Activated CD4-positive, alpha-beta T cell treated with anti-CD3 and anti-CD28 coated beads, Interleukin-2, Interleukin-4, amounts not matched to agents 100 ng/mL and 50 ng/mL, durations not matched to agents 16 hours and 8 hours (primary cell): ENCODE data around the gene CYP4Z1.
"Not testable (repeated sequence)": the region's sequence is repeated elsewhere in the genome, so short reads cannot be mapped to it uniquely, and the experiment has no call there.

Experiments used
- DNase-seq: peaks from one replicate; pipeline ENCODE4 v3.0.0-alpha.2; 2020; ENCODE audit warnings: low spot score

Gene CYP4Z1

DNA sequence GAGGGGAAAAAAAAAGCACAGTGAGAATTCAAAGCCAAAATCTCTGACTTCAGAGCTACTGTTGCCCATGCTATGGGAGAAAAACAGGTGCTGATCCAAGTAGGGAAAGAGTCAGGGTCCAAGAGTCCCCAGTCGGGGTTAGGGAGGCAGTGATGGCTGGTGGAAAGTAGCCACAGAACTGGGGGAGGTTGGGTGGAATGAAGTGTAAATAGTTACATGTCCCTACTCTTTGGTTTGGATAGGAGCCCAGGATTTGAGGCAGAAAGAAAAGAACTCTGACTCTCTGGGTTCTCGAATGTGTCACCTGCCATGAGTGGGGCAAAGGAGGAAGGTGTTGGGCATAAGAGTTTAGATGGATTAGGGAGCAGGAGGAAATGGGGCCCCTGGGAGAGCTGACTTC is 61.8 kb downstream of the CYP4Z1 start:
- DNase-seq: not testable (repeated sequence)

DNA sequence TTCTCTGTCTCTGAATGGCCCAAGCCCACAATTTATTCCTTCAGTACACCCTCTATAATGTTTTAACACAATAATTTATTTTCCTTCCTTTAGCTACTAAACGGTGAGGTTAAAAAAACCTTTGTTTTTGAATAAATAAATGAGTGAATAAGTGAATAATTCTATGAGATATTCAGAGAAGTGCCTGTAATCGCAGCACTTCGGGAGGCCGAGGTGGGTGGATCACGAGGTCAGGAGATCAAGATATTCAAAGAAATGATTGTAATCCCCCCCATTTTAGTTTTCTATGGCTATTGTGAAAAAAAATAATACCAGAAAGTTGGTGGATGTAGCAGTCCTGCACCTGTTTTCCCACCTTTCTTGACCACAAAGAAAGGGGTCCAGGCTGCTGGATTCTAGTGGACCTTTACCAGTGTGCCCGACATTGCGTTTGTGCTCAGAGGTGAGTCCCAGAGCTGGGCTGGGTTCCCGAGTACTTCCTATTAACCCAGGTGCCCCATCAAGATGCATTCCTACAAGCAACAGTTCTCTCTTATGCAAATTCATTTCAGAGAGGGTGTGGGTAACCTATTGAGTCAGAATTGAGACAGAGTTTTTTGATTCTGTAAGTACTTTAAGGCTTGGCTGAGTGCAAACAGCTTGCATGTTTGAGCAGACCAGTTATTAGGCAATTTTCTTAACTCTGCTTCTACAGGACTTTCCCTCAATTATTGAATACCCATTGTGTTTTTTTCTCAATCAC is 62.6 kb downstream of the CYP4Z1 start:
- DNase-seq: not testable (repeated sequence)

DNA sequence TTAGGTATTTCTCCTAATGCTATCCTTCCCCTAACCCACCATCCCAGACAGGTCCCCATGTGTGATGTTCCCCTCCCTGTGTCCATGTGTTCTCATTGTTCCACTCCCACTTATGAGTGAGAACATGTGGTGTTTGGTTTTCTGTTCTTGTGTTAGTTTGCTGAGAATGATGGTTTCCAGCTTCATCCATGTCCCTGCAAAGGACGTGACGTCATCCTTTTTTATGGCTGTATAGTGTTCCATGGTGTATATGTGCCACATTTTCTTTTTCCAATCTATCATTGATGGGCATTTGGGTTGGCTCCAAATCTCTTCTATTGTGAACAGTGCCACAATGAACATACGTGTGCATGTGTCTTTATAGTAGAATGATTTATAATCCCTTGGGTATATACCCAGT is 65.6 kb downstream of the CYP4Z1 start:
- DNase-seq: not testable (repeated sequence)

DNA sequence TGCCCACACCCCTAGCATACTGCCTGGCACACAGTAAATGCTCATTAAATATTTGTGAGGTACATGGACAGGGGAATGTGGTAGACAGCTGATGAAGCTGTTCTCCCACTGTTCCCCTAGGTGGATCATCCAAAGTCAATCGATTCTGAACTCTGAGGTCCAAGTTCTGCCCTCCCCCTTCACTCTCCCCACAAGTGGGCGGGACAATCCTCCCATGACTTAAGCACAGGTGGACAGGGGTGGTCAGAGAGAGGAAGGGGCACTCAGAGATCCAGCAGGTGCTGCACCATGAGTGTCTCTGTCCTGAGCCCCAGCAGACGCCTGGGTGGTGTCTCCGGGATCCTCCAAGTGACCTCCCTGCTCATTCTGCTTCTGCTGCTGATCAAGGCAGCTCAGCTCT is 70.2 kb downstream of the CYP4Z1 start, which contains the start of gene CYP4A22:
Gene CYP4A22 (plus strand): TSS at position 244 of the 400 bp plus-strand sequence. CDS start 45 bp downstream, at position 289.
- no peak for DNase-seq

DNA sequence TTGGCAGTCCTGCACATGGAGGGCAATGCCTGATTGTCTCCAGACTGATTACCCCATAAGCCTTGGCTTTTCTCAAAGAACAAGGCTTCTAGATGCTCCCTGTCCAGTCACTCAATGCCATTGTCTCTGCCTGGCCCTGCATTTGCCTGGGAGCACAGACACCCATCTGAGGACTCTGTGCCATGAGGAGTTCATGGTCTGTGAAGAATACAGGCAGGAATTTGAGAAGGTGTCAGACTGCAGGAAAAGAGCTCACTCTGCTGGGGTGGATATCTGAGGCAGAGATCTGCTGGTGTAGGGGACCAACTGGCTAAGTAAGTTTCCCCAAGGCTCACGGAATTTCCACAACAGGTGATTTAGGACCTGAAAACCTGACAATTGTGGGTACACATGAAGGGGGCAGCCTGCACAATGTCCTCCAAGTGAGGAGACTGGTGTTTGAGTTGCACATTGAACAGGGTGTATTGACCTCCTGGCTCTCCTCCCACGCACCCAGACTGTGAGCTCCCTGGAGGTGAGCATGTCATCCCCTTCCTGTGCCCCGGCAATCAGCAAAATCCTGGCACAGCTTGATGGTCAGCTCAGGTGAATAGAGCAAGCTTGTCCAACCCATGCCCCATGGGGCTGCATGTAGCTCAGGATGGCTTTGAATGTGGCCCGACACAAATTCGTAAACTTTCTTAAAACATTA is 71.0 kb downstream of the CYP4Z1 start:
- DNase-seq: no peak

DNA sequence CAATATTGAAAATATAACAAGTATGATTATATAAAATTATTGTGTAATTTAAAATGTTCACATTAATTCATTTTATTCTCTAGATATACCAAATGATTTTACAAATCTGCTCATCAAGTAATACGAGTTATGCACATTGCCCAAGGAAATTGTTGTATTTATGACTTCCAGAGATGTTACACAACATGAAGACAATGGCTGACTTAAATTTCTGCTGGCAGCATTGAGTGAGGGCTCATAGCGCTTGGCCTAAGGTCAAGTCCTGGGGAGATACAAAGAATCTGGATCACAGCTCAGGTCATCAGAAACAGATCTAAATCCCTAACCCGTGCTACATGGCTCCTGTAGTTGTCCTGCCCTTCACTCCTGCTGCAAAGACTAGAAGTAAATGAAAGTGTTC is 73.3 kb downstream of the CYP4Z1 start:
- DNase-seq: not testable (repeated sequence)

DNA sequence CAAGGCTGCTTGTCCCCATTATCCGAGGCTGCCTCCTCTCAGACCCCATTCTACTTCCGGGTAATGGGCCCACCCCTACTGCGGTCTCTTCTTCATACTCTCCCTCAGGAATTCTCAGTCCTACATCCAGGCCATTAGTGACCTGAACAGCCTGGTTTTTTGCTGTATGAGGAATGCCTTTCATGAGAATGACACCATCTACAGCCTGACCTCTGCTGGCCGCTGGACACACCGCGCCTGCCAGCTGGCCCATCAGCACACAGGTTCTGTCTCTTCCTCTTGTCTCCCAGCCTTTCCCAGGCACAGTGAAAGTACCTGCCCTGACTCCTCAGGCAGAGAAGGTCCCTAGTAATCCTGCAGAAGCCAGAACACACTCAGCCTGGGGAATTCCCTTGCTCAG is 76.6 kb downstream of the CYP4Z1 start:
- DNase-seq: not testable (repeated sequence)

DNA sequence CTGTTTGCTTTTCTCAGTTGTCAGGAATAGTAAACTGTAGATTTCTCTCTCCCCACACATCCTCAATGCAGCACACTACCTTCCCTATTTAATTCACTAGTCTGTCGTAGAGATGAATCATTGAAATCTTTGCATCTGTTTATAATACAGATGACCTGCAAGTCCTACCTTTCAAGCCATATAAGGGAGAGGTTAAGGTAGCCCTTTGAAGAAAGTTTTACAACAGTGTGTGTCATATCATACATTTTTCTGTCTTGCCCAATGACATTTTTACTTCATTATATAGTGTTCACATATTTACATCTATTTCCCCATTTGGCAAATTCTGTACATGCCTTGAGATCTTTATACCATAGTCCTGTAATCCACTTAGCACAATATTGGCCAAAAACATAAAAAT is 79.5 kb downstream of the CYP4Z1 start:
- DNase-seq: not testable (repeated sequence)

DNA sequence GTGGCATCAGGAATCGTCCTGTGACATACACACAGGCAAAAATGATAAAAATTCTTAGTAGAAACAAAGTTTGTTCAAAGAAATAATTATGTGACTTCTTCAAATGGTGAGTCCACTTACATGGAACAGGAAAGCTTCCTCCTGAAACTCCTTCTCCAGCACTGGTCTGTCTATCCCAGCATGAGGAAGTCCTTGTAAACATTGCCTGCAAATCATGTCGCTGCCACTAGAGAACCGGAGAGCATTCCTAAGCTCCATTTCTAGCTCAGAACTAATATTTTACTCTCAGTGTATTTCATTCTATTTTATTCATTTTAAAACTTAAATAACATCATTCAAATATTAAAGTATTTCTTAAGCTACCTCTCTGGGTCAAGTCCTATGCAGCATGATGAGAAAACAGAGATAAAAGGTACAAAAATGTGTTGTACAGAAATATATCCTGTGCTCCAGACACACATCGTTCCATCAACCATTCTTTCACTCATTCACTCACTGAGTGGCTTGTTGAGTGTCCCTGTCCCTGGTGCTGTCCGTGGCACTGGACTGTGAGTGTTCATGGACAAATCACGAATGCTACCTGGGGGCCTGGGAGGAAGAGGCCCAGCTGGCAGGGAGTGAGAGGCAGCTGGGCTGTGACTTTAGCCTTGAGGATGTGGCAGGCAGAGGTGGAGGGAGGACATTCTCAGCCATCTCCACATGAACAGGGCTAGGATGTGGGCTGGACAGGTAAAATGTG is 80.2 kb downstream of the CYP4Z1 start:
- no peak for DNase-seq

DNA sequence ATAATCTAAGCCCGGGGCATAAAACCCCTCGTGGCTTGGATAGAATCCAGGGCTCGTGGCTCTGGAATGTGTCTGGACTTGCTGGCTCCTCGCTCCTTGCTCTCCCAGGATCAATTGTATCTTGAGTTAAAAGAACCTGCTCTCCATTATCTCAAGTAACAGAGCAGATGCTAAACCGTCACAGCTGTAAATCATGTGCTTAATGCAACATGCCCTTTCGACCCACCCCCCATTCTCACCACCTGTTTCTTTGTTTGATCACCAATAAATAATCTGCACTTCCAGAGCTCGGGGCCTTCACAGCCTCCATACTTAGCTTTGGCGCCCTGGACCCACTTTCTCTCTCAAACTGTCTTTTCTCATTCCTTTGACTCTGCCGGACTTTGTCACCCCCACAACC is 82.1 kb downstream of the CYP4Z1 start:
- not testable (repeated sequence) for DNase-seq

DNA sequence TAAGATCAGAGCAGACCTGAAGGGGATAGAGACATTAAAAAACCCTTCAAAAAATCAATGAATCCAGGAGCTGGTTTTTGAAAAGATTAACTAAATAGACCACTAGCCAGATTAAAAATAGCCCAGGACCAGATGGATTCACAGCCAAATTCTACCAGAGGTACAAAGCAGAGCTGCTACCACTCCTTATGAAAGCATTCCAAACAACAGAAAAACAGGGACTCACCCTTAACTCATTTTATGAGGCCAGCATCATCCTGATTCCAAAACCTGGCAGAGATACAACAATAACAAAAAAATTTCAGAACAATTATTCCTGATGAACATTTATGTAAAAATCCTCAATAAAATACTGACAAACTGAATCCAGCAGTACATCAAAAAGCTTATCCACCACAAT is 89.4 kb downstream of the CYP4Z1 start:
- not testable (repeated sequence) for DNase-seq

DNA sequence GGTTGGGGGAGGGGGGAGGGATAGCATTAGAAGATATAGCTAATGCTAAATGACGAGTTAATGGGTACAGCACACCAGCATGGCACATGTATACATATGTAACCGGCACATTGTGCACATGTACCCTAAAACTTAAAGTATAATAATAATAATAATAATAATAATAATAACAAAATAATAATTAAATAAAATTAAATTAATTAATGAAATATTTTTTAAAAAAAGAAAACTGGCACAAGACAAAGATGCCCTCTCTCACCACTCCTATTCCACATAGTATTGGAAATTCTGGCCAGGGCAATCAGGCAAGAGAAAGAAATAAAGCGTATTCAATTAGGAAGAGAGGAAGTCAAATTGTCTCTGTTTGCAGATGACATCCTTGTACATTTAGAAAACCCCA is 90.9 kb downstream of the CYP4Z1 start:
- DNase-seq: not testable (repeated sequence)

DNA sequence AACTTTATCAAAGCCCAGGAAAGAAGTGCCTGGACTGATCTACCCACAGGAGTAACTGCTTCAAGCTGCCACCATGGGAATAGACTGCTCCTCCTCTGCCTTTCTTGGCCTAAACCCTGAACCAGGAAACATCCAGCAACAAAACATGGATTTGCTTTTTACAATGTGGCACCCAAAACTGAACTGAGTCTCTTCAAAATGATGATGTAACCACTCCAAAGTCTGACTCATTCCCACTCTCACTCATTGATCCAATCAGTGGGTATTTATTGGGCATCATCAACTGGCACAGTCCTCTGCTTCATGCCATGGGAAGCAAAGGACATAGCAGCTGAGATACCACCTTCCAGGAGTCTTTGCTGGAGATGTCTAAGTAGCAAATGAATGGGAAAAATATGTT is 93.7 kb downstream of the CYP4Z1 start:
- DNase-seq: no peak

DNA sequence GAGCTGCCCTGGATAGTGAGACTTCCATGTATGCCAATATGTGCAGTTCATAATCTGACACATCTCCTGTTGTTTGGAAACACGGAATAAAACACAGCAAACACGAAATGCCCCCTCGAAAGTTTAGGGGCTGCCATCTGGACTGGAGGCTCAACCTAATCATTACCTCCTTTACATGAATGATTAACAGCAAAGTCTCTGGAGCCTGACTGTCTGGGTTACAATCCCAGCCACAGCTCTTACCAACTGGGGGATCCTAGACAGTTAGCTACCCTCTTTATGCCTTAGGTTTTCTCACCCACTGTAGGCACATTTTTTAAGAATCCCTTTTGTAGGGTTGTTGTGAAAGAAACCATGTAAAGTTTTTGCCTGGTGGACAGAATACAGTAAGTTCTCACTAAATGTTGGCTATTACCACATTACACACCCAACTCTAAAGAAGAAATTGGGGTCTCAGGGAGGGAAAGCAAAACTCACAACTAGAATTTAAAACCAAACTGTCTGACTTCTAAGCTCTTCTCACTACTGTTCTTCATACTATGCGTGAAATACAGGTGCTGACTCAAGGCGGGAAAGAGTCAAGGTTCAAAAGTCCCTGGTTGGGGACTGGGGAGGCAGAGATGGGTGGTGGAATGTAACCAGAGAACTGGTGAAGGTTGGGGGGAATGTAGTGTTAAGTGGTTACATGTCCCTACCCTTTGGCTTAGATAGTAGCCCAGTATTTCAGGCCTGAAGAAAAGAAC is 94.4 kb downstream of the CYP4Z1 start:
- DNase-seq: no peak

DNA sequence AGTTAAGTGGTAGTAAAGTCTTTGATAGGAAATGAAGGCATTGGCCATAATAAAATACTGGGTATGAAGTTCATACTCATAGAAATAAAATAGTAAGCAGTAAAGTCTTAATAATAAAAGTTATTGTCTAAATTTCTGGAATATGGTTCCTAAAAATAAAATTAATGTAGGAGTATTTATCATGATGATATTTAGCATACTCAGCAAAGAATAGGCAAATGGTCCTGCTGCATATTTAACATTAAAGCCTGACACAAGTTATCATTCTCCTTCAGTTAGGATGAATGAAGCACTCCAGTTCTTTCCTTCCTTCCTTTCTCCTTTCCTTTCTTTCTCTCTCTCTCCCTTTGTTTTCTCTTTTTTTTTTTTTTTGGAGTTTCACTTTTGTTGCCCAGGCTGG is 97.5 kb downstream of the CYP4Z1 start:
- DNase-seq: no peak
